H9 (cell line): ENCODE measurements around the gene GATAD1. TPM values are rescaled to one million over a fixed set of nuclear protein-coding genes. Genes with fewer than 3 reads are reported as not detected.

ENCODE experiments used
- DNase-seq: peaks from one replicate; pipeline ENCODE4 v3.0.0-alpha.2; 2017
- H2AFZ ChIP-seq: one replicate; pipeline ENCODE4 v1.6.1; 2013; ENCODE audit warnings: mild to moderate bottlenecking, low read length, control low read depth, moderate library complexity
- H2AK5ac ChIP-seq: 2 replicates; pipeline ENCODE4 v1.6.1; 2013; ENCODE audit warnings: low read length, control low read depth, mixed read lengths; ENCODE audit not compliant: insufficient read length
- H2BK120ac ChIP-seq: one replicate; pipeline ENCODE4 v1.6.1; 2013; ENCODE audit warnings: low read depth, mild to moderate bottlenecking, low read length, control low read depth, inconsistent platforms; ENCODE audit not compliant: poor library complexity, severe bottlenecking
- H2BK12ac ChIP-seq: 2 replicates; pipeline ENCODE4 v1.6.1; 2013; ENCODE audit warnings: low read length, control low read depth, mixed read lengths, low read depth; ENCODE audit not compliant: insufficient read length
- H2BK15ac ChIP-seq: 2 replicates; pipeline ENCODE4 v1.6.1; 2013; ENCODE audit warnings: low read depth, low read length, control low read depth
- H2BK20ac ChIP-seq: one replicate; pipeline ENCODE4 v1.6.1; 2013; ENCODE audit warnings: low read depth, mild to moderate bottlenecking, low read length, control low read depth, inconsistent platforms; ENCODE audit not compliant: poor library complexity, severe bottlenecking
- H2BK5ac ChIP-seq: 2 replicates; pipeline ENCODE4 v1.6.1; 2013; ENCODE audit warnings: low read length, control low read depth, mixed read lengths; ENCODE audit not compliant: insufficient read length
- H3K14ac ChIP-seq: 2 replicates; pipeline ENCODE4 v1.6.1; 2013; ENCODE audit warnings: low read length, control low read depth; ENCODE audit not compliant: insufficient read depth
- H3K18ac ChIP-seq: 2 replicates; pipeline ENCODE4 v1.6.1; 2013; ENCODE audit warnings: low read depth, mild to moderate bottlenecking, mixed read lengths, low read length, control low read depth; ENCODE audit not compliant: insufficient read length
- H3K23ac ChIP-seq: 2 replicates; pipeline ENCODE4 v1.6.1; 2013; ENCODE audit warnings: low read length, control low read depth, mixed read lengths, low read depth; ENCODE audit not compliant: insufficient read length
- H3K23me2 ChIP-seq: 2 replicates; pipeline ENCODE4 v1.6.1; 2013; ENCODE audit warnings: low read depth, mild to moderate bottlenecking, mixed read lengths, low read length, control low read depth; ENCODE audit not compliant: insufficient read length, poor library complexity, severe bottlenecking
- H3K27ac ChIP-seq: 2 replicates; pipeline ENCODE4 v1.5.1; 2013; ENCODE audit warnings: low read length, control low read depth, mixed read lengths, low read depth; ENCODE audit not compliant: insufficient read length
- H3K27me3 ChIP-seq: 2 replicates; pipeline ENCODE4 v1.6.1; 2013; ENCODE audit warnings: low read length, control low read depth, inconsistent platforms; ENCODE audit not compliant: insufficient read depth
- H3K4ac ChIP-seq: 2 replicates; pipeline ENCODE4 v1.6.1; 2013; ENCODE audit warnings: low read depth, mild to moderate bottlenecking, control low read depth, inconsistent platforms, low read length, moderate library complexity
- H3K4me1 ChIP-seq: 2 replicates; pipeline ENCODE4 v1.6.1; 2013; ENCODE audit warnings: low read length, control low read depth, inconsistent platforms; ENCODE audit not compliant: insufficient read depth
- H3K4me2 ChIP-seq: 2 replicates; pipeline ENCODE4 v1.6.1; 2013; ENCODE audit warnings: low read length, control low read depth, mixed read lengths; ENCODE audit not compliant: insufficient read length, insufficient read depth
- H3K56ac ChIP-seq: 2 replicates; pipeline ENCODE4 v1.6.1; 2013; ENCODE audit warnings: low read depth, mild to moderate bottlenecking, mixed read lengths, low read length, control low read depth; ENCODE audit not compliant: insufficient read length
- H3K79me1 ChIP-seq: 2 replicates; pipeline ENCODE4 v1.6.1; 2013; ENCODE audit warnings: low read depth, mild to moderate bottlenecking, moderate library complexity, low read length, control low read depth, inconsistent platforms; ENCODE audit not compliant: insufficient read depth, poor library complexity, severe bottlenecking
- H3K79me2 ChIP-seq: 2 replicates; pipeline ENCODE4 v1.6.1; 2013; ENCODE audit warnings: low read length, control low read depth, inconsistent platforms; ENCODE audit not compliant: insufficient read depth
- H3K9ac ChIP-seq: 2 replicates; pipeline ENCODE4 v1.6.1; 2013; ENCODE audit warnings: low read length, control low read depth, mixed read lengths; ENCODE audit not compliant: insufficient read length; ENCODE audit errors: extremely low read depth
- H3K9me3 ChIP-seq: one replicate; pipeline ENCODE4 v1.6.1; 2013; ENCODE audit warnings: low read depth, low read length, inconsistent platforms; ENCODE audit not compliant: control insufficient read depth
- H3T11ph ChIP-seq: one replicate; pipeline ENCODE4 v1.6.1; 2013; ENCODE audit warnings: mild to moderate bottlenecking, low read length, control low read depth, inconsistent platforms
- H4K20me1 ChIP-seq: one replicate; pipeline ENCODE4 v1.6.1; 2013; ENCODE audit not compliant: control insufficient read depth, insufficient read length, insufficient read depth
- H4K5ac ChIP-seq: 2 replicates; pipeline ENCODE4 v1.6.1; 2013; ENCODE audit warnings: low read depth, mild to moderate bottlenecking, mixed read lengths, low read length, control low read depth; ENCODE audit not compliant: insufficient read length
- H4K8ac ChIP-seq: replicated peaks from 2 replicates; pipeline ENCODE4 v1.6.1; 2013; ENCODE audit warnings: low read length, control low read depth, mixed read lengths, low read depth; ENCODE audit not compliant: insufficient read length
- H4K91ac ChIP-seq: 2 replicates; pipeline ENCODE4 v1.6.1; 2013; ENCODE audit warnings: low read depth, mild to moderate bottlenecking, moderate library complexity, mixed read lengths, low read length, control low read depth; ENCODE audit not compliant: insufficient read length
- H3K27ac Mint-ChIP-seq, 3 experiments: 2 replicates in 2 of 3; 3 replicates in 1 of 3; pipeline ENCODE4 v1.8.0; 2020 to 2021; ENCODE audit warnings: mixed read lengths in 3 of 3, mild to moderate bottlenecking in 1 of 3, moderate library complexity in 1 of 3
- H3K27me3 Mint-ChIP-seq: 2 replicates; pipeline ENCODE4 v1.8.0; 2021; ENCODE audit warnings: low read depth, mild to moderate bottlenecking, moderate library complexity, mixed read lengths
- H3K36me3 Mint-ChIP-seq, 3 experiments: 2 replicates in 2 of 3; 3 replicates in 1 of 3; pipeline ENCODE4 v1.8.0; 2020 to 2021; ENCODE audit warnings: low read depth in 3 of 3, mixed read lengths in 3 of 3; ENCODE audit not compliant: insufficient read depth in 1 of 3
- H3K4me1 Mint-ChIP-seq, 2 experiments: 2 replicates each; pipeline ENCODE4 v1.8.0; 2020; ENCODE audit warnings: mixed read lengths in 2 of 2
- H3K4me3 Mint-ChIP-seq, 2 experiments: 2 replicates in 1 of 2; 3 replicates in 1 of 2; pipeline ENCODE4 v1.8.0; 2020 to 2021; ENCODE audit warnings: mild to moderate bottlenecking in 2 of 2, mixed read lengths in 2 of 2, moderate library complexity in 1 of 2
- H3K9me3 Mint-ChIP-seq, 2 experiments: 2 replicates in 1 of 2; 3 replicates in 1 of 2; pipeline ENCODE4 v1.8.0; 2020; ENCODE audit warnings: mild to moderate bottlenecking in 2 of 2, mixed read lengths in 2 of 2, moderate library complexity in 1 of 2
- total RNA-seq: library from RNA; stranded (reverse); gene quantifications from 2 replicates; pipeline ENCODE4 v1.2.1, GENCODE V29; 2021
- TF ChIP-seq, protein P1 (sequence below): fragments of 200-600 bp; sonication (generic); conservative IDR thresholded peaks from 3 replicates; pipeline ENCODE4 v1.8.0; 2021; ENCODE audit warnings: antibody characterized with exemption, mild to moderate bottlenecking

The GATAD1 gene
- total RNA-seq, 1 experiment from 2014 or later, result 36.5 TPM

GRCh38 chr7:92487804-92488203, 40.5 kb downstream of the GATAD1 start:
- Histone ChIP-seq H3K23ac (no peak overlapping the region), H3K4me2 (no peak overlapping the region), H2AK5ac (no peak overlapping the region), H3K14ac (no peak overlapping the region), H2BK120ac (no peak overlapping the region), H3K23me2 (no peaks in the 10 kb centered on the region), H4K5ac (no peak overlapping the region), H4K20me1 (no peaks in the 10 kb centered on the region), H3T11ph (no peak overlapping the region), H4K91ac (no peak overlapping the region), H2BK5ac (no peak overlapping the region), H3K27me3 (no peaks in the 10 kb centered on the region), H2BK20ac (no peak overlapping the region), H3K4ac (no peak overlapping the region), H3K27ac (no peak overlapping the region), H3K18ac (no peak overlapping the region), H4K8ac (no peak overlapping the region), H3K4me1 (no peaks in the 10 kb centered on the region), H3K79me2 (no peaks in the 10 kb centered on the region), H2BK12ac (no peak overlapping the region), H2AFZ (no peak overlapping the region), H2BK15ac (no peak overlapping the region), H3K9ac (no peak overlapping the region), H3K56ac (no peak overlapping the region), H3K9me3 (no peaks in the 10 kb centered on the region), H3K79me1 (no peaks in the 10 kb centered on the region)
- Mint-ChIP-seq H3K27me3 (no peaks in the 10 kb centered on the region), H3K27ac (no peak overlapping the region), H3K36me3 (peaks cover 17 to 54% (median 45%) of the 10 kb centered on the region in 3 experiments; a peak in 6 of 7 replicates), H3K4me3 (no peak overlapping the region), H3K9me3 (no peaks in the 10 kb centered on the region), H3K4me1 (no peaks in the 10 kb centered on the region)
- DNase-seq, result no peak
- TF ChIP-seq, protein P1, sequence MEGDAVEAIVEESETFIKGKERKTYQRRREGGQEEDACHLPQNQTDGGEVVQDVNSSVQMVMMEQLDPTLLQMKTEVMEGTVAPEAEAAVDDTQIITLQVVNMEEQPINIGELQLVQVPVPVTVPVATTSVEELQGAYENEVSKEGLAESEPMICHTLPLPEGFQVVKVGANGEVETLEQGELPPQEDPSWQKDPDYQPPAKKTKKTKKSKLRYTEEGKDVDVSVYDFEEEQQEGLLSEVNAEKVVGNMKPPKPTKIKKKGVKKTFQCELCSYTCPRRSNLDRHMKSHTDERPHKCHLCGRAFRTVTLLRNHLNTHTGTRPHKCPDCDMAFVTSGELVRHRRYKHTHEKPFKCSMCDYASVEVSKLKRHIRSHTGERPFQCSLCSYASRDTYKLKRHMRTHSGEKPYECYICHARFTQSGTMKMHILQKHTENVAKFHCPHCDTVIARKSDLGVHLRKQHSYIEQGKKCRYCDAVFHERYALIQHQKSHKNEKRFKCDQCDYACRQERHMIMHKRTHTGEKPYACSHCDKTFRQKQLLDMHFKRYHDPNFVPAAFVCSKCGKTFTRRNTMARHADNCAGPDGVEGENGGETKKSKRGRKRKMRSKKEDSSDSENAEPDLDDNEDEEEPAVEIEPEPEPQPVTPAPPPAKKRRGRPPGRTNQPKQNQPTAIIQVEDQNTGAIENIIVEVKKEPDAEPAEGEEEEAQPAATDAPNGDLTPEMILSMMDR, result no peak
